ENCODE results near the gene FFAR4. TPM values are rescaled to one million over a fixed set of nuclear protein-coding genes. Genes with fewer than 3 reads are reported as not detected.

Gene FFAR4
- total RNA-seq, 4 donors from 2014 or later: not detected

DNA sequence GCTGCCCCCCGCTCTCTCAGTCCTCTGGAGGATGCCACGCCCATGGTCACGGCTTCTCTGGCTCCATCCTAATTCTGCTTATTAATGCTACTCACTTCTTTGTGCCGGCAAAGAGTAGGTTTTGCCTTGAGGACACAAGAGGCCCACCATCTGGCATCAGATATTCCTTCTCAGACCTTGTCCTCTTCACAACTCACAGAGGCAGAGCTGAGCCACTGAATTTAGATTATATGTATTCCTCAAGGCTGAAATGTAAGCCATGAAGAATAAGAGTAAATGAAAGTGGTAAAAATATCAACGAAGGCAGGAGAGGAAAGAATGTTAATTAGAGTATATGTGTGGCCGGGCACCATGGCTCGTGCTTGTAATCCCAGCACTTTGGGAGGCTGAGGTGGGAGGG, 28.1 kb downstream of the FFAR4 start:
- Histone ChIP-seq H3K36me3 (no peaks in the 10 kb centered on the region), H3K9me3 (no peaks in the 10 kb centered on the region), H3K27ac (no peak overlapping the region), H3K27me3 (peaks cover 2% of the 10 kb centered on the region), H3K4me3 (no peak overlapping the region), H3K4me1 (no peaks in the 10 kb centered on the region)
- TF ChIP-seq CTCF (IDR thresholded peaks at IDR 0.05) (no peak), EP300 (IDR thresholded peaks at IDR 0.05) (no peak), POLR2A (IDR thresholded peaks at IDR 0.05) (no peak), POLR2AphosphoS5 (IDR thresholded peaks at IDR 0.05) (no peak)
- ATAC-seq: no peak
- WGBS, 2 donors (ENCODE audit: low coverage in 1 of 2): 68 to 82% methylated on average over 6 to 7 of the region's 7 CpGs

GRCh38 chr10:93595378-93596161, 29.1 kb downstream of the FFAR4 start:
- H3K9me3 ChIP-seq: no peaks in the 10 kb centered on the region
- H3K27me3 ChIP-seq: peaks cover 12% of the 10 kb centered on the region
- TF ChIP-seq POLR2AphosphoS5 (IDR thresholded peaks at IDR 0.05) (no peak), CTCF (IDR thresholded peaks at IDR 0.05) (no peak), POLR2A (IDR thresholded peaks at IDR 0.05) (no peak), EP300 (IDR thresholded peaks at IDR 0.05) (no peak)
- ATAC-seq: no peak
- H3K4me3 ChIP-seq: no peak overlapping the region
- 73 to 82% methylated on average over 3 to 4 of the region's 5 CpGs for WGBS, 2 donors (ENCODE audit: low coverage in 1 of 2)
- peaks cover 0 to 3% (median 1%) of the 10 kb centered on the region in 3 donors for H3K4me1 ChIP-seq
- H3K36me3 ChIP-seq: no peaks in the 10 kb centered on the region
- no peak overlapping the region for H3K27ac ChIP-seq

GRCh38 chr10:93596539-93596938, 30.1 kb downstream of the FFAR4 start:
- ATAC-seq: no peak
- Histone ChIP-seq H3K4me1 (peaks cover 0 to 12% (median 8%) of the 10 kb centered on the region in 3 donors), H3K27me3 (peaks cover 22% of the 10 kb centered on the region), H3K36me3 (no peaks in the 10 kb centered on the region), H3K27ac (no peak overlapping the region), H3K4me3 (no peak overlapping the region), H3K9me3 (no peaks in the 10 kb centered on the region)
- WGBS, 2 donors (ENCODE audit: low coverage in 1 of 2): 83% methylated on average over 2 of the region's 4 CpGs; no CpG with 5 or more reads in 1 of the 2 donors
- no peak for TF ChIP-seq CTCF (IDR thresholded peaks at IDR 0.05)
- TF ChIP-seq EP300 (IDR thresholded peaks at IDR 0.05): no peak
- TF ChIP-seq POLR2AphosphoS5 (IDR thresholded peaks at IDR 0.05): no peak
- TF ChIP-seq POLR2A (IDR thresholded peaks at IDR 0.05): no peak

DNA sequence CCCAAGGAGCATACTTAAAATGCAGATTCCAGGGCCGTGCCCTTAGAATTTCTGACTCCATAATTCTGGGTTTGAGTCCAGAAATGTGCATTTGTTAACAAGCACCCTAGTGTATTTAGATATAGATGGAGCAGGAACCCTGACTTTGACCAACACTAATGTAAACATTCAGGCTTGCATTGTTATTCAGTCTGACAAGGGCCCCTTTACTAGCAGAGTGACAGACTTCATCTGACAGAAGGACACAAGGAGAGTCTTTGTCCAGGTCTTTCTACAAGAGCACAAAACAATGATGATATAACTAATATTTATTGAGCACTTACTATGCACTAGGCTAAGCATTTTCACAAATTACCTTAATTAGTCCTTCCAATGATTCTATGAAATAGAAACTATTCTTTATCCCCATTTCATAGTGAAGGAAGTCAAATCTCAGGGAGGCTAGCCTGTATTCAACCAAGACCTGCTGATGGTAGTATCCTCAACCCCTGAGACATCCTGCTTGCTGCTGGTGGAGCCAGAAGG, 30.7 kb downstream of the FFAR4 start:
- ATAC-seq: no peak
- no peak overlapping the region for H3K27ac ChIP-seq
- H3K9me3 ChIP-seq: no peaks in the 10 kb centered on the region
- no peaks in the 10 kb centered on the region for H3K36me3 ChIP-seq
- WGBS, 2 donors (ENCODE audit: low coverage in 1 of 2): 100% methylated on average over 1 of the region's 1 CpG
- H3K4me3 ChIP-seq: no peak overlapping the region
- TF ChIP-seq EP300 (IDR thresholded peaks at IDR 0.05) (no peak), POLR2AphosphoS5 (IDR thresholded peaks at IDR 0.05) (no peak), POLR2A (IDR thresholded peaks at IDR 0.05) (no peak), CTCF (IDR thresholded peaks at IDR 0.05) (no peak)
- peaks cover 28% of the 10 kb centered on the region for H3K27me3 ChIP-seq
- H3K4me1 ChIP-seq: peaks cover 0 to 17% (median 8%) of the 10 kb centered on the region in 3 donors

DNA sequence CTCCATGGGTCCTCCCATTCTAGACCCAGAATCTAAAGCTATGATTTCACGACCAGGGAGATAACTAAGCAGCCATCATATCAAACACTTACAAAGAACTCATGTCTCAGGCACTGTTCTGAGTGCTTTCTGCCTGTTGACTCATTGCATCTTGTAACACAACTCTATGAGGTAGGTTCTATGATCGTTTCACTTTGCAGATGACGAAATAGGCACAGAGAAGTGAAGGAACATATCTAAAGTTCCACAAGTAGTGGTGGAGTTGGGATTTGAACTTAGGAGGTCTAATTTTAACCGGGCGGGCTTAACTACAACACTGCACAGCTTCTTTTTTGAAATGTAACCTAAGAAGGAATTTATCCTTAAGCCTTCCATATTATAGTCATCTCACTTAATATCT, 31.7 kb downstream of the FFAR4 start:
- no peak overlapping the region for H3K4me3 ChIP-seq
- peaks cover 38% of the 10 kb centered on the region for H3K27me3 ChIP-seq
- H3K4me1 ChIP-seq: peaks cover 0 to 17% (median 8%) of the 10 kb centered on the region in 3 donors
- no peak for TF ChIP-seq CTCF (IDR thresholded peaks at IDR 0.05)
- TF ChIP-seq EP300 (IDR thresholded peaks at IDR 0.05): no peak
- TF ChIP-seq POLR2AphosphoS5 (IDR thresholded peaks at IDR 0.05): no peak
- no peaks in the 10 kb centered on the region for H3K36me3 ChIP-seq
- H3K27ac ChIP-seq: no peak overlapping the region
- no peak for ATAC-seq
- H3K9me3 ChIP-seq: no peaks in the 10 kb centered on the region
- WGBS, 2 donors (ENCODE audit: low coverage in 1 of 2): 81 to 94% methylated on average over 3 to 5 of the region's 5 CpGs
